H9 (cell line): Measurements from ENCODE around the gene ITGB7. TPM values are rescaled to one million over a fixed set of nuclear protein-coding genes. Genes with fewer than 3 reads are reported as not detected.

Source experiments
- DNase-seq: peaks from one replicate; pipeline ENCODE4 v3.0.0-alpha.2; 2017
- H2AFZ ChIP-seq: one replicate; pipeline ENCODE4 v1.6.1; 2013; ENCODE audit warnings: mild to moderate bottlenecking, low read length, control low read depth, moderate library complexity
- H2AK5ac ChIP-seq: 2 replicates; pipeline ENCODE4 v1.6.1; 2013; ENCODE audit warnings: low read length, control low read depth, mixed read lengths; ENCODE audit not compliant: insufficient read length
- H2BK120ac ChIP-seq: one replicate; pipeline ENCODE4 v1.6.1; 2013; ENCODE audit warnings: low read depth, mild to moderate bottlenecking, low read length, control low read depth, inconsistent platforms; ENCODE audit not compliant: poor library complexity, severe bottlenecking
- H2BK12ac ChIP-seq: 2 replicates; pipeline ENCODE4 v1.6.1; 2013; ENCODE audit warnings: low read length, control low read depth, mixed read lengths, low read depth; ENCODE audit not compliant: insufficient read length
- H2BK15ac ChIP-seq: 2 replicates; pipeline ENCODE4 v1.6.1; 2013; ENCODE audit warnings: low read depth, low read length, control low read depth
- H2BK20ac ChIP-seq: one replicate; pipeline ENCODE4 v1.6.1; 2013; ENCODE audit warnings: low read depth, mild to moderate bottlenecking, low read length, control low read depth, inconsistent platforms; ENCODE audit not compliant: poor library complexity, severe bottlenecking
- H2BK5ac ChIP-seq: 2 replicates; pipeline ENCODE4 v1.6.1; 2013; ENCODE audit warnings: low read length, control low read depth, mixed read lengths; ENCODE audit not compliant: insufficient read length
- H3K14ac ChIP-seq: 2 replicates; pipeline ENCODE4 v1.6.1; 2013; ENCODE audit warnings: low read length, control low read depth; ENCODE audit not compliant: insufficient read depth
- H3K18ac ChIP-seq: 2 replicates; pipeline ENCODE4 v1.6.1; 2013; ENCODE audit warnings: low read depth, mild to moderate bottlenecking, mixed read lengths, low read length, control low read depth; ENCODE audit not compliant: insufficient read length
- H3K23ac ChIP-seq: 2 replicates; pipeline ENCODE4 v1.6.1; 2013; ENCODE audit warnings: low read length, control low read depth, mixed read lengths, low read depth; ENCODE audit not compliant: insufficient read length
- H3K23me2 ChIP-seq: 2 replicates; pipeline ENCODE4 v1.6.1; 2013; ENCODE audit warnings: low read depth, mild to moderate bottlenecking, mixed read lengths, low read length, control low read depth; ENCODE audit not compliant: insufficient read length, poor library complexity, severe bottlenecking
- H3K27ac ChIP-seq: 2 replicates; pipeline ENCODE4 v1.5.1; 2013; ENCODE audit warnings: low read length, control low read depth, mixed read lengths, low read depth; ENCODE audit not compliant: insufficient read length
- H3K27me3 ChIP-seq: 2 replicates; pipeline ENCODE4 v1.6.1; 2013; ENCODE audit warnings: low read length, control low read depth, inconsistent platforms; ENCODE audit not compliant: insufficient read depth
- H3K4ac ChIP-seq: 2 replicates; pipeline ENCODE4 v1.6.1; 2013; ENCODE audit warnings: low read depth, mild to moderate bottlenecking, control low read depth, inconsistent platforms, low read length, moderate library complexity
- H3K4me1 ChIP-seq: 2 replicates; pipeline ENCODE4 v1.6.1; 2013; ENCODE audit warnings: low read length, control low read depth, inconsistent platforms; ENCODE audit not compliant: insufficient read depth
- H3K4me2 ChIP-seq: 2 replicates; pipeline ENCODE4 v1.6.1; 2013; ENCODE audit warnings: low read length, control low read depth, mixed read lengths; ENCODE audit not compliant: insufficient read length, insufficient read depth
- H3K56ac ChIP-seq: 2 replicates; pipeline ENCODE4 v1.6.1; 2013; ENCODE audit warnings: low read depth, mild to moderate bottlenecking, mixed read lengths, low read length, control low read depth; ENCODE audit not compliant: insufficient read length
- H3K79me1 ChIP-seq: 2 replicates; pipeline ENCODE4 v1.6.1; 2013; ENCODE audit warnings: low read depth, mild to moderate bottlenecking, moderate library complexity, low read length, control low read depth, inconsistent platforms; ENCODE audit not compliant: insufficient read depth, poor library complexity, severe bottlenecking
- H3K79me2 ChIP-seq: 2 replicates; pipeline ENCODE4 v1.6.1; 2013; ENCODE audit warnings: low read length, control low read depth, inconsistent platforms; ENCODE audit not compliant: insufficient read depth
- H3K9ac ChIP-seq: 2 replicates; pipeline ENCODE4 v1.6.1; 2013; ENCODE audit warnings: low read length, control low read depth, mixed read lengths; ENCODE audit not compliant: insufficient read length; ENCODE audit errors: extremely low read depth
- H3K9me3 ChIP-seq: one replicate; pipeline ENCODE4 v1.6.1; 2013; ENCODE audit warnings: low read depth, low read length, inconsistent platforms; ENCODE audit not compliant: control insufficient read depth
- H3T11ph ChIP-seq: one replicate; pipeline ENCODE4 v1.6.1; 2013; ENCODE audit warnings: mild to moderate bottlenecking, low read length, control low read depth, inconsistent platforms
- H4K20me1 ChIP-seq: one replicate; pipeline ENCODE4 v1.6.1; 2013; ENCODE audit not compliant: control insufficient read depth, insufficient read length, insufficient read depth
- H4K5ac ChIP-seq: 2 replicates; pipeline ENCODE4 v1.6.1; 2013; ENCODE audit warnings: low read depth, mild to moderate bottlenecking, mixed read lengths, low read length, control low read depth; ENCODE audit not compliant: insufficient read length
- H4K8ac ChIP-seq: replicated peaks from 2 replicates; pipeline ENCODE4 v1.6.1; 2013; ENCODE audit warnings: low read length, control low read depth, mixed read lengths, low read depth; ENCODE audit not compliant: insufficient read length
- H4K91ac ChIP-seq: 2 replicates; pipeline ENCODE4 v1.6.1; 2013; ENCODE audit warnings: low read depth, mild to moderate bottlenecking, moderate library complexity, mixed read lengths, low read length, control low read depth; ENCODE audit not compliant: insufficient read length
- H3K27ac Mint-ChIP-seq, 3 experiments: 2 replicates in 2 of 3; 3 replicates in 1 of 3; pipeline ENCODE4 v1.8.0; 2020 to 2021; ENCODE audit warnings: mixed read lengths in 3 of 3, mild to moderate bottlenecking in 1 of 3, moderate library complexity in 1 of 3
- H3K27me3 Mint-ChIP-seq: 2 replicates; pipeline ENCODE4 v1.8.0; 2021; ENCODE audit warnings: low read depth, mild to moderate bottlenecking, moderate library complexity, mixed read lengths
- H3K36me3 Mint-ChIP-seq, 3 experiments: 2 replicates in 2 of 3; 3 replicates in 1 of 3; pipeline ENCODE4 v1.8.0; 2020 to 2021; ENCODE audit warnings: low read depth in 3 of 3, mixed read lengths in 3 of 3; ENCODE audit not compliant: insufficient read depth in 1 of 3
- H3K4me1 Mint-ChIP-seq, 2 experiments: 2 replicates each; pipeline ENCODE4 v1.8.0; 2020; ENCODE audit warnings: mixed read lengths in 2 of 2
- H3K4me3 Mint-ChIP-seq, 2 experiments: 2 replicates in 1 of 2; 3 replicates in 1 of 2; pipeline ENCODE4 v1.8.0; 2020 to 2021; ENCODE audit warnings: mild to moderate bottlenecking in 2 of 2, mixed read lengths in 2 of 2, moderate library complexity in 1 of 2
- H3K9me3 Mint-ChIP-seq, 2 experiments: 2 replicates in 1 of 2; 3 replicates in 1 of 2; pipeline ENCODE4 v1.8.0; 2020; ENCODE audit warnings: mild to moderate bottlenecking in 2 of 2, mixed read lengths in 2 of 2, moderate library complexity in 1 of 2
- WGBS: extraction: QIAGEN DNeasy Blood & Tissue Kit; methylation state at CpG from one replicate; pipeline ENCODE4 v1.1.7; 2013; ENCODE audit warnings: missing lambda C conversion rate, low lambda C conversion rate, mixed read lengths; ENCODE audit not compliant: insufficient read length; ENCODE audit errors: extremely low coverage; 5-methylcytosine and 5-hydroxymethylcytosine counted together
- total RNA-seq: library from RNA; stranded (reverse); gene quantifications from 2 replicates; pipeline ENCODE4 v1.2.1, GENCODE V29; 2021
- TF ChIP-seq, protein P1 (sequence below): fragments of 200-600 bp; sonication (generic); conservative IDR thresholded peaks from 3 replicates; pipeline ENCODE4 v1.8.0; 2021; ENCODE audit warnings: antibody characterized with exemption, mild to moderate bottlenecking

The ITGB7 gene
- total RNA-seq, 1 experiment from 2014 or later: 0.39 TPM

DNA sequence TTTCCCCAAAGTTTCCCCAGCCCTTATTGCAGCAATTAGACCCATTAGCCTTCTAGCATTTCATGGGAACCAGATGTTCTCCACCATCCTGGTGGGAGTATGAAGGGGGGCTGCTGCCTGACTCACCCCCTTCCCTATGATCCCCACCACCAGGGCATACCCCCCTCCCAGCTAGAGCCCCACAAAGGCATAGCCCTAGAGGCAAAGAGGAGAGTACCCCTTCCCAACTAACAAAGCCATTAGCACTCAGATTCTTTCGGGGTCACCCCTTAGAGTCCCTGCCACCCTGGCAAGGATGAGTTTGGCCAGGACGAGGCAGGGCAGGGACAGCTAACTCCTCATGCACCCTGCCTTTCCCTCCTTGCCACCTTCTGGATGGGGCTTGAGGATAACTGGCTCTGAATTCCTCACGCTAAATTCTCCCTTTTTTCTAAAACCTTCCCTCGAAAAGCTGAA lies 15.8 kb upstream of the ITGB7 start:
- H3K23ac ChIP-seq: no peak overlapping the region
- Mint-ChIP-seq H3K4me1 (peaks cover 67 to 68% of the 10 kb centered on the region in 2 experiments), H3K4me3 (peak overlapping the region; percentile 27 to 74), H3K9me3 (no peaks in the 10 kb centered on the region), H3K27me3 (peaks cover 17% of the 10 kb centered on the region), H3K36me3 (peaks cover 7 to 8% (median 8%) of the 10 kb centered on the region in 3 experiments; a peak in 6 of 7 replicates), H3K27ac (peak overlapping the region in 1 of 3 experiments; percentile 90; a peak in 3 of 7 replicates)
- H2BK15ac ChIP-seq: no peak overlapping the region
- H2BK20ac ChIP-seq: no peak overlapping the region
- TF ChIP-seq, protein P1, sequence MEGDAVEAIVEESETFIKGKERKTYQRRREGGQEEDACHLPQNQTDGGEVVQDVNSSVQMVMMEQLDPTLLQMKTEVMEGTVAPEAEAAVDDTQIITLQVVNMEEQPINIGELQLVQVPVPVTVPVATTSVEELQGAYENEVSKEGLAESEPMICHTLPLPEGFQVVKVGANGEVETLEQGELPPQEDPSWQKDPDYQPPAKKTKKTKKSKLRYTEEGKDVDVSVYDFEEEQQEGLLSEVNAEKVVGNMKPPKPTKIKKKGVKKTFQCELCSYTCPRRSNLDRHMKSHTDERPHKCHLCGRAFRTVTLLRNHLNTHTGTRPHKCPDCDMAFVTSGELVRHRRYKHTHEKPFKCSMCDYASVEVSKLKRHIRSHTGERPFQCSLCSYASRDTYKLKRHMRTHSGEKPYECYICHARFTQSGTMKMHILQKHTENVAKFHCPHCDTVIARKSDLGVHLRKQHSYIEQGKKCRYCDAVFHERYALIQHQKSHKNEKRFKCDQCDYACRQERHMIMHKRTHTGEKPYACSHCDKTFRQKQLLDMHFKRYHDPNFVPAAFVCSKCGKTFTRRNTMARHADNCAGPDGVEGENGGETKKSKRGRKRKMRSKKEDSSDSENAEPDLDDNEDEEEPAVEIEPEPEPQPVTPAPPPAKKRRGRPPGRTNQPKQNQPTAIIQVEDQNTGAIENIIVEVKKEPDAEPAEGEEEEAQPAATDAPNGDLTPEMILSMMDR: no peak
- no peaks in the 10 kb centered on the region for H4K20me1 ChIP-seq
- no peak overlapping the region for H3K18ac ChIP-seq
- H3K27ac ChIP-seq: no peak overlapping the region
- peaks cover 22% of the 10 kb centered on the region for H3K23me2 ChIP-seq
- no peak overlapping the region for H3T11ph ChIP-seq
- H3K27me3 ChIP-seq: peaks cover 3% of the 10 kb centered on the region; the same call in 1 of the 2 replicates
- no peak overlapping the region for H3K14ac ChIP-seq
- H3K9me3 ChIP-seq: no peaks in the 10 kb centered on the region
- no peak overlapping the region for H3K56ac ChIP-seq
- H2AFZ ChIP-seq: no peak overlapping the region
- no CpG with 5 or more reads among the region's 4 CpGs for WGBS
- H2BK12ac ChIP-seq: no peak overlapping the region
- H4K8ac ChIP-seq: no peak overlapping the region
- DNase-seq: no peak
- no peak overlapping the region for H2BK5ac ChIP-seq
- H3K4me1 ChIP-seq: peaks cover 27% of the 10 kb centered on the region; the same call in 1 of the 2 replicates
- H3K4me2 ChIP-seq: no peak overlapping the region
- no peaks in the 10 kb centered on the region for H3K79me1 ChIP-seq
- no peak overlapping the region for H4K91ac ChIP-seq
- no peak overlapping the region for H2AK5ac ChIP-seq
- no peak overlapping the region for H4K5ac ChIP-seq
- H3K4ac ChIP-seq: no peak overlapping the region
- H3K9ac ChIP-seq: no peak overlapping the region
- peaks cover 4% of the 10 kb centered on the region; the same call in 1 of the 2 replicates for H3K79me2 ChIP-seq
- no peak overlapping the region for H2BK120ac ChIP-seq
